ENCODE data around the gene UQCC3. TPM values are rescaled to one million over a fixed set of nuclear protein-coding genes. Genes with fewer than 3 reads are reported as not detected.

The UQCC3 gene
- total and polyA plus RNA-seq, 2 of the 13 experiments (the other 11 are each of a cell fraction or from before 2014, with no cell fraction given): 7.7 to 16.0 TPM

DNA sequence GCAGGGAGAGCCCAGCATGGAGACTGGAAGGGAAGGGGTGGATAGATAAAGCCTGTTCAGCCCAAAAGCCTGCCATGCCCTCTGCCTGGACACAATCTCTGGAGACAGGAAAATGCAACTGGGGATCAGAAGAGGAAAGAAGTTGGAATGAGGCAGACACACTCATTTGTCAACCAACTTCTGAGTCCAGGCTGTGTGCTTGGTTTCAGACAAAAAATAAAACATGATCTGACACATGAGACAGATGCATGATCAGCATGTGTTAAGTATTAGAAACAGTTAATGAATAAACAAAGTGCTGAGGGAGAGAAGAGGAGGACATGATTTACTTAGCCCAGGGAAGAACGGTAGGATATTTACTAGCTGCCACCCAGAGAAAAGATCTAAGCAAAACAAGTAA is 17.0 kb downstream of the UQCC3 start:
- Histone ChIP-seq H4K20me1 (ENCODE audit: insufficient read depth, low read length) (no peaks in the 10 kb centered on the region), H3K4me2 (ENCODE audit: low read depth, low read length) (no peak overlapping the region), H3K27me3 (ENCODE audit: control insufficient read depth in 1 of 2, insufficient read depth in 2 of 2, low read length in 2 of 2) (no peaks in the 10 kb centered on the region), H3K4me3 (replicated peaks in 1 of 3; ENCODE audit: insufficient read depth in 1 of 3, low read depth in 2 of 3, low read length in 3 of 3) (no peak overlapping the region), H3K9me3 (ENCODE audit: low read length) (no peaks in the 10 kb centered on the region), H3K36me3 (replicated peaks in 1 of 2; ENCODE audit: control insufficient read depth in 1 of 2, insufficient read depth in 2 of 2, low read length in 2 of 2) (peaks cover 15 to 34% of the 10 kb centered on the region in 2 experiments), H3K4me1 (ENCODE audit: insufficient read depth, low read length) (no peaks in the 10 kb centered on the region), H3K9ac (ENCODE audit: insufficient read depth, low read depth, low read length) (no peak overlapping the region), H3K79me2 (ENCODE audit: insufficient read depth, low read length) (no peaks in the 10 kb centered on the region), H2AFZ (ENCODE audit: low read length) (no peak overlapping the region), H3K27ac (ENCODE audit: extremely low read length, insufficient read depth, low read length) (no peak overlapping the region)
- no peak for DNase-seq (ENCODE audit: low spot score)
- CTCF ChIA-PET (ENCODE audit: low intra/inter-chr PET ratio, low total read pairs): no interaction called here
- no peak for FAIRE-seq
- no TSS peak for BruUV-seq (replicated peaks)
- intact Hi-C loops (cut with micrococcal nuclease; ENCODE audit: unreplicated experiment): no loop called here
- ATAC-seq: no peak
- POLR2A ChIA-PET: interaction anchor here (1.3 kb wide), 1 partner anchor 97 kb away, joined by 6 read pairs; the partner anchor contains the start of gene TUT1
- TF ChIP-seq, protein P1, sequence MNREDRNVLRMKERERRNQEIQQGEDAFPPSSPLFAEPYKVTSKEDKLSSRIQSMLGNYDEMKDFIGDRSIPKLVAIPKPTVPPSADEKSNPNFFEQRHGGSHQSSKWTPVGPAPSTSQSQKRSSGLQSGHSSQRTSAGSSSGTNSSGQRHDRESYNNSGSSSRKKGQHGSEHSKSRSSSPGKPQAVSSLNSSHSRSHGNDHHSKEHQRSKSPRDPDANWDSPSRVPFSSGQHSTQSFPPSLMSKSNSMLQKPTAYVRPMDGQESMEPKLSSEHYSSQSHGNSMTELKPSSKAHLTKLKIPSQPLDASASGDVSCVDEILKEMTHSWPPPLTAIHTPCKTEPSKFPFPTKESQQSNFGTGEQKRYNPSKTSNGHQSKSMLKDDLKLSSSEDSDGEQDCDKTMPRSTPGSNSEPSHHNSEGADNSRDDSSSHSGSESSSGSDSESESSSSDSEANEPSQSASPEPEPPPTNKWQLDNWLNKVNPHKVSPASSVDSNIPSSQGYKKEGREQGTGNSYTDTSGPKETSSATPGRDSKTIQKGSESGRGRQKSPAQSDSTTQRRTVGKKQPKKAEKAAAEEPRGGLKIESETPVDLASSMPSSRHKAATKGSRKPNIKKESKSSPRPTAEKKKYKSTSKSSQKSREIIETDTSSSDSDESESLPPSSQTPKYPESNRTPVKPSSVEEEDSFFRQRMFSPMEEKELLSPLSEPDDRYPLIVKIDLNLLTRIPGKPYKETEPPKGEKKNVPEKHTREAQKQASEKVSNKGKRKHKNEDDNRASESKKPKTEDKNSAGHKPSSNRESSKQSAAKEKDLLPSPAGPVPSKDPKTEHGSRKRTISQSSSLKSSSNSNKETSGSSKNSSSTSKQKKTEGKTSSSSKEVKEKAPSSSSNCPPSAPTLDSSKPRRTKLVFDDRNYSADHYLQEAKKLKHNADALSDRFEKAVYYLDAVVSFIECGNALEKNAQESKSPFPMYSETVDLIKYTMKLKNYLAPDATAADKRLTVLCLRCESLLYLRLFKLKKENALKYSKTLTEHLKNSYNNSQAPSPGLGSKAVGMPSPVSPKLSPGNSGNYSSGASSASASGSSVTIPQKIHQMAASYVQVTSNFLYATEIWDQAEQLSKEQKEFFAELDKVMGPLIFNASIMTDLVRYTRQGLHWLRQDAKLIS (CRISPR knock-in tag; IDR thresholded peaks at IDR 0.05): no peak
- TF ChIP-seq YY1 (IDR thresholded peaks at IDR 0.05; ENCODE audit: insufficient read depth, insufficient replicate concordance, low read depth, low read length): no peak
- TF ChIP-seq NCOA5 (CRISPR knock-in tag; IDR thresholded peaks at IDR 0.05): no peak
- no peak for TF ChIP-seq SETDB1 (CRISPR knock-in tag; IDR thresholded peaks at IDR 0.05; ENCODE audit: borderline replicate concordance)
- TF ChIP-seq, protein P2, sequence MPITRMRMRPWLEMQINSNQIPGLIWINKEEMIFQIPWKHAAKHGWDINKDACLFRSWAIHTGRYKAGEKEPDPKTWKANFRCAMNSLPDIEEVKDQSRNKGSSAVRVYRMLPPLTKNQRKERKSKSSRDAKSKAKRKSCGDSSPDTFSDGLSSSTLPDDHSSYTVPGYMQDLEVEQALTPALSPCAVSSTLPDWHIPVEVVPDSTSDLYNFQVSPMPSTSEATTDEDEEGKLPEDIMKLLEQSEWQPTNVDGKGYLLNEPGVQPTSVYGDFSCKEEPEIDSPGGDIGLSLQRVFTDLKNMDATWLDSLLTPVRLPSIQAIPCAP (CRISPR knock-in tag; IDR thresholded peaks at IDR 0.05; ENCODE audit: low read depth): no peak
- TF ChIP-seq ZNF564 (CRISPR knock-in tag; IDR thresholded peaks at IDR 0.05): no peak
- TF ChIP-seq MIER2 (CRISPR knock-in tag; IDR thresholded peaks at IDR 0.05): no peak
- TF ChIP-seq ZFAT (CRISPR knock-in tag; conservative IDR thresholded peaks at IDR 0.05): no peak
- TF ChIP-seq EHMT2 (IDR thresholded peaks at IDR 0.05; ENCODE audit: borderline replicate concordance, low read depth, low read length): no peak
- no peak for TF ChIP-seq ZNF317 (CRISPR knock-in tag; IDR thresholded peaks at IDR 0.05)
- no peak for TF ChIP-seq ZNF17 (CRISPR knock-in tag; IDR thresholded peaks at IDR 0.05)
- WGBS (ENCODE audit: low lambda C conversion rate): 21% methylated on average over 1 of the region's 1 CpG
- in situ Hi-C loops (cut with HindIII; ENCODE audit: extremely low pct_ligation_motif_present, low pct_unique_long_range_greater_than_20kb): no loop called here
